ENCODE data around the gene CYP1B1.

- no peak for TF ChIP-seq POLR2A (IDR thresholded peaks at IDR 0.05)
- TF ChIP-seq EP300 (IDR thresholded peaks at IDR 0.05), result no peak
- no peak for TF ChIP-seq CTCF (IDR thresholded peaks at IDR 0.05)
Measured at GRCh38 chr2:38038682-38039081, 37.3 kb downstream of the CYP1B1 start.

Measured in suprapubic skin (tissue), 3 donors.